ENCODE data around the gene CHRNE. TPM values are rescaled to one million over a fixed set of nuclear protein-coding genes. Genes with fewer than 3 reads are reported as not detected.
A peak's percentile ranks its signal among the peaks of the same experiment; 100 is the strongest.

Gene CHRNE
- total and polyA plus RNA-seq, 2 of the 13 experiments (the other 11 are each of a cell fraction or from before 2014, with no cell fraction given), result 0.53 to 0.59 TPM

GRCh38 chr17:4949321-4950074 lies 46.6 kb upstream of the CHRNE start (continued):
- TF ChIP-seq ZNF101 (CRISPR knock-in tag; IDR thresholded peaks at IDR 0.05; ENCODE audit: borderline replicate concordance, low read depth), result no peak
- no peak for TF ChIP-seq ZSCAN29 (CRISPR knock-in tag; conservative IDR thresholded peaks at IDR 0.05)
- no peak for TF ChIP-seq HHEX (CRISPR knock-in tag; IDR thresholded peaks at IDR 0.05)
- no peak for TF ChIP-seq CBX1 (IDR thresholded peaks at IDR 0.05; ENCODE audit: low read depth)
- TF ChIP-seq TAF1 (CRISPR knock-in tag; IDR thresholded peaks at IDR 0.05), result peak; percentile 62; the same call in 1 of the 2 replicates
- no peak for TF ChIP-seq ZNF550 (CRISPR knock-in tag; IDR thresholded peaks at IDR 0.05; ENCODE audit: borderline replicate concordance)
- no peak for TF ChIP-seq ZNF720 (CRISPR knock-in tag; IDR thresholded peaks at IDR 0.05)
- no peak for TF ChIP-seq PAF1 (CRISPR knock-in tag; IDR thresholded peaks at IDR 0.05)
- TF ChIP-seq ZXDC (CRISPR knock-in tag; IDR thresholded peaks at IDR 0.05), result no peak
- TF ChIP-seq SRY (CRISPR knock-in tag; IDR thresholded peaks at IDR 0.05), result peak; percentile 51; the same call in 1 of the 2 replicates
- TF ChIP-seq NR3C1 (CRISPR knock-in tag; IDR thresholded peaks at IDR 0.05), result no peak
- peak; percentile 81; the same call in 1 of the 2 replicates for TF ChIP-seq ZNF276 (CRISPR knock-in tag; IDR thresholded peaks at IDR 0.05; ENCODE audit: low read depth)
- no peak for TF ChIP-seq KMT2A (CRISPR knock-in tag; IDR thresholded peaks at IDR 0.05)
- no peak; the same call in 1 of the 2 replicates for TF ChIP-seq FOXO1 (CRISPR knock-in tag; IDR thresholded peaks at IDR 0.05)
- no peak for TF ChIP-seq HMGXB3 (CRISPR knock-in tag; IDR thresholded peaks at IDR 0.05; ENCODE audit: borderline replicate concordance)
- TF ChIP-seq FOSL1 (CRISPR knock-in tag; IDR thresholded peaks at IDR 0.05; ENCODE audit: borderline replicate concordance), result peak; percentile 43; the same call in 1 of the 2 replicates
- peak; percentile 45; the same call in 1 of the 2 replicates for TF ChIP-seq UBTF (CRISPR knock-in tag; IDR thresholded peaks at IDR 0.05)
- no peak for TF ChIP-seq ZNF337 (CRISPR knock-in tag; IDR thresholded peaks at IDR 0.05; ENCODE audit: borderline replicate concordance, low read depth)
- no peak for TF ChIP-seq ZNF7 (CRISPR knock-in tag; IDR thresholded peaks at IDR 0.05)
